ENCODE data around the gene KNG1.

DNA sequence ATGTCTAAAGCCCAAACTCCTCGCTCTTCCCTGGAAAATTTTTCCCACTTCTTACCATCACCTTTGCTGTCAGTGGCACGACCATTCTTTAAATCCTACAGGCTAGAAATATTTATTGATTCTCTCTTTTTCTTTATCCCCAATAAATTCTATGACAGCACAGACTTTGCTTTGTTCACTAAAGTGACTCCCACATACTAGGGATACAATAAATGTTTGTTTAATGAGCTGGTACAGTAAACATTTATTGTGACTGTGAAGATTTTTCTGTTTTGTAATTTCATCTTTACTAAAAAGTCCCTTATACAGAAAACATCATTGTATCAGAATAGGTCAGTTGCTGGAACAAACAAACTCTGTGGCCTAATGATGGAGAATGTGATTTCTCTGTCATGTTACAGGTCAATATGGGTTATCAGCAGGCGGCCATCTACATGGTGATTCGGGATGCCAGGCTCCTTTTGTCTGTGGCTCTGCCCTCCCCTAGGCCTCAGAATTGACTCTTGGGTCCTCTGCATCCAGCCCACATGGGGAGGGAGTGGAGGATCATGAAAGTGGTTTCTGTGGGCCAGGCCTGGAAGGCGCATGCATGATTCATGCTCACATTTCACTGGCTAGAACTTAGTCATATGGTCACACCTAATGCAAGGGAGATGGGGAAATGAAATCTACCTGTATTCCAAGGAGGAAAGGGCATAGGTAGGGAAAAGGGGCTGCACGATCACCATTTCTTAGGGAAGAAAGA, 22.7 kb upstream of the KNG1 start:
- TF ChIP-seq, protein P1, sequence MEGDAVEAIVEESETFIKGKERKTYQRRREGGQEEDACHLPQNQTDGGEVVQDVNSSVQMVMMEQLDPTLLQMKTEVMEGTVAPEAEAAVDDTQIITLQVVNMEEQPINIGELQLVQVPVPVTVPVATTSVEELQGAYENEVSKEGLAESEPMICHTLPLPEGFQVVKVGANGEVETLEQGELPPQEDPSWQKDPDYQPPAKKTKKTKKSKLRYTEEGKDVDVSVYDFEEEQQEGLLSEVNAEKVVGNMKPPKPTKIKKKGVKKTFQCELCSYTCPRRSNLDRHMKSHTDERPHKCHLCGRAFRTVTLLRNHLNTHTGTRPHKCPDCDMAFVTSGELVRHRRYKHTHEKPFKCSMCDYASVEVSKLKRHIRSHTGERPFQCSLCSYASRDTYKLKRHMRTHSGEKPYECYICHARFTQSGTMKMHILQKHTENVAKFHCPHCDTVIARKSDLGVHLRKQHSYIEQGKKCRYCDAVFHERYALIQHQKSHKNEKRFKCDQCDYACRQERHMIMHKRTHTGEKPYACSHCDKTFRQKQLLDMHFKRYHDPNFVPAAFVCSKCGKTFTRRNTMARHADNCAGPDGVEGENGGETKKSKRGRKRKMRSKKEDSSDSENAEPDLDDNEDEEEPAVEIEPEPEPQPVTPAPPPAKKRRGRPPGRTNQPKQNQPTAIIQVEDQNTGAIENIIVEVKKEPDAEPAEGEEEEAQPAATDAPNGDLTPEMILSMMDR (IDR thresholded peaks at IDR 0.05): no peak
- TF ChIP-seq POLR2A (IDR thresholded peaks at IDR 0.05) (no peak), POLR2AphosphoS5 (IDR thresholded peaks at IDR 0.05) (no peak)
